ENCODE data around the gene ANO7. TPM values are rescaled to one million over a fixed set of nuclear protein-coding genes. Genes with fewer than 3 reads are reported as not detected.
A peak's percentile ranks its signal among the peaks of the same experiment; 100 is the strongest.

Gene ANO7
- total RNA-seq, 1 experiment from 2014 or later = 0.84 TPM

DNA sequence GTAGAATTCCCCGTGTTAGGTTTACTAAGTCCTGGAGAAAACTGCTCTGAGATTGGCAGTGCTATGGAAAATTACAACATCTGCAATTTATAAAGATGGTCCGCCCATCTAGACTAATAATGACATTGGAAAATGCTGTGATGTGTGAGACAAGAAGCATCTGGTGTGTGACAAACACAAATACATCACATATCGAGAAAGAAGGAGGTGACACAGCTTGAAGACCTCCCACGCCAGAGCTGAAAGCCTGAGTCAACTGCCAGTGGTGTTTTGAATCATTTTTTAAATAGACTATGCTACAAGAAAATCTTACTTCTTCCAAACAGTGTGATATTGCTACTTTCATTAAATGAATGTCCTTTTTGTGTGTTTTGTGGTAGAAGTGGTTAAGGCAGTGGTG, 8.6 kb upstream of the ANO7 start:
- no TSS peak for BruUV-seq (replicated peaks)
- TF ChIP-seq POLR2AphosphoS5 (IDR thresholded peaks at IDR 0.05; ENCODE audit: low read depth, low read length) = no peak
- no peak for TF ChIP-seq POLR2A (IDR thresholded peaks at IDR 0.05; ENCODE audit: borderline replicate concordance, extremely low read depth, insufficient read depth, insufficient read length)
- TF ChIP-seq YY1 (IDR thresholded peaks at IDR 0.05; ENCODE audit: extremely low read depth, insufficient replicate concordance, low read depth, low read length) = no peak
- no peak for TF ChIP-seq RAD21 (IDR thresholded peaks at IDR 0.05; ENCODE audit: low read depth)
- TF ChIP-seq FOSL1 (IDR thresholded peaks at IDR 0.05; ENCODE audit: low read depth) = no peak
- no peaks in the 10 kb centered on the region for H3K9me3 ChIP-seq (ENCODE audit: control insufficient read depth in 1 of 2, insufficient read depth in 1 of 2, low read depth in 1 of 2, low read length in 2 of 2)
- POLR2A ChIA-PET = no interaction called here
- RAD21 ChIA-PET (ENCODE audit: low non-redundant PET in 1 of 2, low total read pairs in 2 of 2, uncharacterized antibody in 2 of 2, unreplicated experiment in 2 of 2) = no interaction called here
- CTCF ChIA-PET = no interaction called here
- H3K36me3 ChIP-seq (ENCODE audit: control insufficient read depth in 1 of 2, insufficient read depth in 2 of 2, low read length in 2 of 2) = no peaks in the 10 kb centered on the region
- H3K27me3 ChIP-seq (ENCODE audit: insufficient read depth, low read length) = no peaks in the 10 kb centered on the region
- intact Hi-C loops (cut with micrococcal nuclease) = no loop called here
- no peak overlapping the region for H2AFZ ChIP-seq (ENCODE audit: low read depth, low read length, poor library complexity, severe bottlenecking)
- DNase-seq (ENCODE audit: low read depth, low spot score) (no peak), ATAC-seq (no peak)
- H3K4me1 ChIP-seq (ENCODE audit: control insufficient read depth in 1 of 2, insufficient read depth in 2 of 2, low read length in 2 of 2) = no peaks in the 10 kb centered on the region
- no peak overlapping the region for H3K4me3 ChIP-seq (replicated peaks in 1 of 2; ENCODE audit: low read depth in 1 of 2, low read length in 2 of 2)
- no peaks in the 10 kb centered on the region for H4K20me1 ChIP-seq (ENCODE audit: insufficient read depth)
- no peak overlapping the region for H3K9ac ChIP-seq (ENCODE audit: low read length)
- no peaks in the 10 kb centered on the region for H3K79me2 ChIP-seq (ENCODE audit: insufficient read depth, low read length)
- H3K27ac ChIP-seq (ENCODE audit: low read depth, low read length) = no peak overlapping the region
- no peaks in the 10 kb centered on the region for H3K9me2 ChIP-seq (ENCODE audit: insufficient read depth)
- H3K4me2 ChIP-seq (ENCODE audit: low read length) = no peak overlapping the region

DNA sequence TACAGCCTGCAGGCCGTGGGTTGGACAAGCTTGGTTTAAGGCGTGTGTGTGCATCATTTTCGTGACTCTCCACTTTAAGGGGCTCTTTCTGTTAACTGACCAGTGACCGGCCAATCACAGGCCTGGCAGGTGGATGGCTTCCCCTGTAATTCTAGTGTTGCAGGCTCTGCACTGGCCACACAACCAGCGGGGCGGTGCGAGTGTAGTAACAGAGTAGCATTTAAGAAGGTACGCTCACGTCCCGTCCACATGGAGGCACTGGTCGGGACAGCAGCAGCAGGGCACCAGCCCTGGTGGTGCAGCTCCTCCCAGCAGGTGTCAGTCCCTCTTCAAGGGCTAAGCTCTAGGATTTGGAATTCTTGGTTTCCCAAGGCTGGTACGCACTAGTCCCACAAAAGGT, 8.0 kb upstream of the ANO7 start:
- RAD21 ChIA-PET (ENCODE audit: low non-redundant PET in 1 of 2, low total read pairs in 2 of 2, uncharacterized antibody in 2 of 2, unreplicated experiment in 2 of 2) = no interaction called here
- Histone ChIP-seq H3K36me3 (ENCODE audit: control insufficient read depth in 1 of 2, insufficient read depth in 2 of 2, low read length in 2 of 2) (no peaks in the 10 kb centered on the region), H2AFZ (ENCODE audit: low read depth, low read length, poor library complexity, severe bottlenecking) (no peak overlapping the region), H3K4me3 (replicated peaks in 1 of 2; ENCODE audit: low read depth in 1 of 2, low read length in 2 of 2) (no peak overlapping the region), H4K20me1 (ENCODE audit: insufficient read depth) (no peaks in the 10 kb centered on the region), H3K79me2 (ENCODE audit: insufficient read depth, low read length) (no peaks in the 10 kb centered on the region), H3K4me1 (ENCODE audit: control insufficient read depth in 1 of 2, insufficient read depth in 2 of 2, low read length in 2 of 2) (no peaks in the 10 kb centered on the region), H3K9ac (ENCODE audit: low read length) (no peak overlapping the region), H3K4me2 (ENCODE audit: low read length) (no peak overlapping the region), H3K9me3 (ENCODE audit: control insufficient read depth in 1 of 2, insufficient read depth in 1 of 2, low read depth in 1 of 2, low read length in 2 of 2) (no peaks in the 10 kb centered on the region), H3K9me2 (ENCODE audit: insufficient read depth) (no peaks in the 10 kb centered on the region), H3K27ac (ENCODE audit: low read depth, low read length) (no peak overlapping the region), H3K27me3 (ENCODE audit: insufficient read depth, low read length) (no peaks in the 10 kb centered on the region)
- TF ChIP-seq EZH2phosphoT487 (IDR thresholded peaks at IDR 0.05; ENCODE audit: borderline replicate concordance) = no peak
- TF ChIP-seq, protein P1, sequence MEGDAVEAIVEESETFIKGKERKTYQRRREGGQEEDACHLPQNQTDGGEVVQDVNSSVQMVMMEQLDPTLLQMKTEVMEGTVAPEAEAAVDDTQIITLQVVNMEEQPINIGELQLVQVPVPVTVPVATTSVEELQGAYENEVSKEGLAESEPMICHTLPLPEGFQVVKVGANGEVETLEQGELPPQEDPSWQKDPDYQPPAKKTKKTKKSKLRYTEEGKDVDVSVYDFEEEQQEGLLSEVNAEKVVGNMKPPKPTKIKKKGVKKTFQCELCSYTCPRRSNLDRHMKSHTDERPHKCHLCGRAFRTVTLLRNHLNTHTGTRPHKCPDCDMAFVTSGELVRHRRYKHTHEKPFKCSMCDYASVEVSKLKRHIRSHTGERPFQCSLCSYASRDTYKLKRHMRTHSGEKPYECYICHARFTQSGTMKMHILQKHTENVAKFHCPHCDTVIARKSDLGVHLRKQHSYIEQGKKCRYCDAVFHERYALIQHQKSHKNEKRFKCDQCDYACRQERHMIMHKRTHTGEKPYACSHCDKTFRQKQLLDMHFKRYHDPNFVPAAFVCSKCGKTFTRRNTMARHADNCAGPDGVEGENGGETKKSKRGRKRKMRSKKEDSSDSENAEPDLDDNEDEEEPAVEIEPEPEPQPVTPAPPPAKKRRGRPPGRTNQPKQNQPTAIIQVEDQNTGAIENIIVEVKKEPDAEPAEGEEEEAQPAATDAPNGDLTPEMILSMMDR (IDR thresholded peaks at IDR 0.05 in 2 of 3, conservative IDR thresholded peaks at IDR 0.05 in 1 of 3; ENCODE audit: borderline replicate concordance in 1 of 3, insufficient read depth in 1 of 3, low read depth in 2 of 3, low read length in 2 of 3) = peak; percentile 4 to 21 (median 12); a peak in 1 of 6 replicates
- POLR2A ChIA-PET = no interaction called here
- intact Hi-C loops (cut with micrococcal nuclease) = no loop called here
- ATAC-seq (peak; percentile 86), DNase-seq (ENCODE audit: low read depth, low spot score) (peak; percentile 19)
- CTCF ChIA-PET = no interaction called here
- no TSS peak for BruUV-seq (replicated peaks)
